Upper lobe of right lung (tissue), 1 donor: Measurements from ENCODE around the gene TOR4A. TPM values are rescaled to one million over a fixed set of nuclear protein-coding genes. Genes with fewer than 3 reads are reported as not detected.

Experiments used
- ATAC-seq: fragments of 200-7000 bp; cut with Tn5 transposase; one replicate; pipeline ENCODE4 v1.9.1; 2020; ENCODE audit warnings: mild to moderate bottlenecking, moderate library complexity
- DNase-seq: peaks from one replicate; pipeline ENCODE4 v3.0.0-alpha.2; 2020
- H3K27ac ChIP-seq: fragments of 200-600 bp; one replicate; pipeline ENCODE4 v1.8.0; 2022
- H3K27me3 ChIP-seq: fragments of 200-600 bp; one replicate; pipeline ENCODE4 v1.8.0; 2022; ENCODE audit warnings: mild to moderate bottlenecking
- H3K36me3 ChIP-seq: fragments of 200-600 bp; one replicate; pipeline ENCODE4 v1.8.0; 2022
- H3K4me1 ChIP-seq: fragments of 200-600 bp; one replicate; pipeline ENCODE4 v1.8.0; 2022
- H3K4me3 ChIP-seq: fragments of 200-600 bp; one replicate; pipeline ENCODE4 v1.8.0; 2022; ENCODE audit warnings: mild to moderate bottlenecking
- H3K9me3 ChIP-seq: fragments of 200-600 bp; one replicate; pipeline ENCODE4 v1.8.0; 2022
- CTCF ChIP-seq: fragments of 200-600 bp; IDR thresholded peaks from one replicate; pipeline ENCODE4 v1.8.0; 2022; ENCODE audit warnings: antibody characterized with exemption
- intact Hi-C: fragments of 100-400 bp; cut with DNase I; formaldehyde crosslinking; loops from one replicate; pipeline ENCODE4 v1.11.0; 2022
- total RNA-seq: library from RNA; stranded (reverse); fragmentation: NEBNext Ultra II Directional; extraction: Animal tissue kit (Norgen Biotek cat#: 25700); gene quantifications from one replicate; pipeline ENCODE4 v1.2.1, GENCODE V29; 2021
- donor health status: DM: no; HTN: yes; CAD: no; lungs with severe emphysema.

TOR4A gene
- total RNA-seq, 1 donor from 2014 or later, result 27.4 TPM

- Histone ChIP-seq H3K27ac (peak overlapping the region; percentile 95), H3K36me3 (peaks cover 35% of the 10 kb centered on the region), H3K4me3 (peak overlapping the region; percentile 77), H3K9me3 (no peaks in the 10 kb centered on the region), H3K4me1 (peaks cover 34% of the 10 kb centered on the region), H3K27me3 (no peaks in the 10 kb centered on the region)
- intact Hi-C loops, result no loop called here
- TF ChIP-seq CTCF, result no peak
- peak; percentile 55 for ATAC-seq
- DNase-seq, result peak; percentile 91
These were observed 825 bp upstream of the TOR4A start for GRCh38 chr9:137276473-137277328.

GRCh38 chr9:137278061-137278701 is 655 bp downstream of the TOR4A start:
- Histone ChIP-seq H3K4me1 (peaks cover 34% of the 10 kb centered on the region), H3K36me3 (peaks cover 37% of the 10 kb centered on the region), H3K27me3 (no peaks in the 10 kb centered on the region), H3K9me3 (no peaks in the 10 kb centered on the region), H3K4me3 (peak overlapping the region; percentile 77), H3K27ac (peak overlapping the region; percentile 95)
- peak; percentile 2 for ATAC-seq
- intact Hi-C loops, result no loop called here
- TF ChIP-seq CTCF, result no peak
- DNase-seq, result peak; percentile 80

GRCh38 chr9:137278721-137279711 is 1.5 kb downstream of the TOR4A start:
- intact Hi-C loops, result no loop called here
- no peak for ATAC-seq
- Histone ChIP-seq H3K27me3 (no peaks in the 10 kb centered on the region), H3K27ac (peak overlapping the region; percentile 95), H3K4me3 (peak overlapping the region; percentile 77), H3K4me1 (peaks cover 31% of the 10 kb centered on the region), H3K36me3 (peaks cover 43% of the 10 kb centered on the region), H3K9me3 (no peaks in the 10 kb centered on the region)
- no peak for TF ChIP-seq CTCF
- DNase-seq, result peak; percentile 66

GRCh38 chr9:137279741-137280473 is 2.4 kb downstream of the TOR4A start:
- H3K4me1 ChIP-seq, result peaks cover 26% of the 10 kb centered on the region
- ATAC-seq (no peak), DNase-seq (peak; percentile 66)
- no peak for TF ChIP-seq CTCF
- H3K27ac ChIP-seq, result no peak overlapping the region
- intact Hi-C loops, result loop anchor here (10.0 kb wide), 1 partner anchor 245 kb away; no protein-coding TSS in a partner anchor
- H3K9me3 ChIP-seq, result no peaks in the 10 kb centered on the region
- H3K4me3 ChIP-seq, result no peak overlapping the region
- peaks cover 44% of the 10 kb centered on the region for H3K36me3 ChIP-seq
- no peaks in the 10 kb centered on the region for H3K27me3 ChIP-seq
